ENCODE results near the gene GRIN1.
"Not testable (repeated sequence)": the region's sequence is repeated elsewhere in the genome, so short reads cannot be mapped to it uniquely, and the experiment has no call there.

Gene GRIN1

DNA sequence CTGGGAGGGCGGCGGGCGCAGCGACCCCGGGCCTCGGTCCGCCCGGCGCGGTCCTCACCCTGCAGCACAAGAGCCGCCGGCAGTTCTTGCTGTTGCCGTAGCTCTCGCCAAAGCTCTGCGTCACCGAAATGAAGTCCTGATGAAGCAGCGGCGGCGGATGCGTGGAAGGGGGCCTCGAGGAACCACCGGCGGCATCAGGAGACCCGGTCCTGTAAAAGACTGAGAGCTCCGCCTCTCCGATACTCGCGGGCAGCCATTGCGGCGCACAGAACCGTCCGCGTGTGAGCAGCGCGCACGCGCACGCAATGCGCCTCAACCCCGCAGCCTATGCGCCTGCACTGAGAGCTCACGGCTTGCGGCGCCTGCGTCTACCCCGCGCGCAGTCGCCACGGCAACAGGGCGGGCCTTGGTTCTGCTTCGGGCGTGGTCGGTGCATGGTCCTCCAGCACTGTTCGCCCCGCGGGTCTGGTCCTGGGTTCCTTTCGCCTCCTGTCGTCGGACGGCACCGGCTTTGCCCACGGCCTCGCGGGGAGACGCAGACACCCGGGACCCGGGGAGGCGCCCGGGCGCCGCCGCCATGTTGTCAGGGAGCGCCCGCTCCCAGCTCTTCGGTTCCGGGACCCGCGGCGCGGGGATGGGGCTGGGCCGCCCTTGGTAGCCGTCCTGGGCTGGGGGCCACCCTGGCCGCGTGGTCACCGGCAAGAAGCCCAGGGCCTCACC, 9.3 kb upstream of the GRIN1 start:
- H3K4me2 ChIP-seq (ENCODE audit: low read depth, low read length, poor library complexity, severe bottlenecking) = peak overlapping the region; percentile 100
- no peaks in the 10 kb centered on the region for H3K9me2 ChIP-seq (replicated peaks; ENCODE audit: low read depth, low read length)
- no peaks in the 10 kb centered on the region for H3K36me3 ChIP-seq (ENCODE audit: insufficient read depth, low read length)
- TF ChIP-seq, protein P1, sequence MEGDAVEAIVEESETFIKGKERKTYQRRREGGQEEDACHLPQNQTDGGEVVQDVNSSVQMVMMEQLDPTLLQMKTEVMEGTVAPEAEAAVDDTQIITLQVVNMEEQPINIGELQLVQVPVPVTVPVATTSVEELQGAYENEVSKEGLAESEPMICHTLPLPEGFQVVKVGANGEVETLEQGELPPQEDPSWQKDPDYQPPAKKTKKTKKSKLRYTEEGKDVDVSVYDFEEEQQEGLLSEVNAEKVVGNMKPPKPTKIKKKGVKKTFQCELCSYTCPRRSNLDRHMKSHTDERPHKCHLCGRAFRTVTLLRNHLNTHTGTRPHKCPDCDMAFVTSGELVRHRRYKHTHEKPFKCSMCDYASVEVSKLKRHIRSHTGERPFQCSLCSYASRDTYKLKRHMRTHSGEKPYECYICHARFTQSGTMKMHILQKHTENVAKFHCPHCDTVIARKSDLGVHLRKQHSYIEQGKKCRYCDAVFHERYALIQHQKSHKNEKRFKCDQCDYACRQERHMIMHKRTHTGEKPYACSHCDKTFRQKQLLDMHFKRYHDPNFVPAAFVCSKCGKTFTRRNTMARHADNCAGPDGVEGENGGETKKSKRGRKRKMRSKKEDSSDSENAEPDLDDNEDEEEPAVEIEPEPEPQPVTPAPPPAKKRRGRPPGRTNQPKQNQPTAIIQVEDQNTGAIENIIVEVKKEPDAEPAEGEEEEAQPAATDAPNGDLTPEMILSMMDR (conservative IDR thresholded peaks at IDR 0.05; ENCODE audit: low read length) = no peak
- no peak for TF ChIP-seq EZH2phosphoT487 (IDR thresholded peaks at IDR 0.05; ENCODE audit: borderline replicate concordance)
- no peaks in the 10 kb centered on the region for H3K27me3 ChIP-seq (ENCODE audit: insufficient read depth, low read length, poor library complexity, severe bottlenecking)
- peaks cover 28% of the 10 kb centered on the region for H3K79me2 ChIP-seq (ENCODE audit: insufficient read depth, low read length)
- no peaks in the 10 kb centered on the region for H4K20me1 ChIP-seq (ENCODE audit: insufficient read depth, low read length, poor library complexity, severe bottlenecking)
- peak overlapping the region; percentile 98 for H2AFZ ChIP-seq (ENCODE audit: low read length)
- H3K4me1 ChIP-seq (ENCODE audit: insufficient read depth, low read length, poor library complexity, severe bottlenecking) = peaks cover 26% of the 10 kb centered on the region
- no peaks in the 10 kb centered on the region for H3K9me3 ChIP-seq (ENCODE audit: insufficient read depth, low read depth, low read length)
- H3K9ac ChIP-seq (ENCODE audit: low read depth, low read length, poor library complexity, severe bottlenecking) = peak overlapping the region; percentile 95
- peak overlapping the region; percentile 85 for H3K4me3 ChIP-seq (ENCODE audit: low read length, poor library complexity, severe bottlenecking)
- H3F3A ChIP-seq (ENCODE audit: low read depth) = peaks cover 11% of the 10 kb centered on the region

DNA sequence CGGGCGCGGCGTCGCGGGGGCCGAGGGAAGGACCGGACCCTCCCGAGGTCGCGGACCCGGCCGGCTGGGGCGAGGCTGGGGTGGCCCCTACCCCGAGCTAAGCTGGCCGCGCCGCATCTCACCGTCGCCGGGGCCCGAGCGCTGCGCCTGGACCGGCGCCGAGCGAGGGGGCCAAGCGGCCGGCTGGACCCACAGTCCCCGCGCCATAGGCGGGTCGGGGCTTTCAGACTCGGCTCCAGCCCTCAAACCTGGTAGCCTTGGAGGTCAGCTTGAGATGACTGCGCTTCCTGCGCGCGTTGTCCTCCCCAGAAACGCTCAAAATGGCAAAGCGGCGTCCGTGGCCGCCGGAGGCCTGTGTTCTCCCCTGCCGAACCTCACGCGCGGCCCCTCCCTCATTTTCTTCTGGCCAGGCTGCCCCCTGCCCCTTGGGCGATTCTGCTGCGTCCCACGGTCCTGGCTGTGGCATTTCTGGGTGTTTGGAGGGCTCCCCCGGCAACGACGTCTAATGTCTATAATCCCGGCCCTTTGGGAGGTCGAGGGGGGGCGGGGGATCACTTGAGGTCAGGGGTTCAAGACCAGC, 8.7 kb upstream of the GRIN1 start:
- Histone ChIP-seq H2AFZ (ENCODE audit: low read length) (peak overlapping the region; percentile 98; the same call in 1 of the 2 replicates), H3F3A (ENCODE audit: low read depth) (peaks cover 11% of the 10 kb centered on the region), H4K20me1 (ENCODE audit: insufficient read depth, low read length, poor library complexity, severe bottlenecking) (no peaks in the 10 kb centered on the region), H3K9me3 (ENCODE audit: insufficient read depth, low read depth, low read length) (no peaks in the 10 kb centered on the region), H3K9me2 (replicated peaks; ENCODE audit: low read depth, low read length) (no peaks in the 10 kb centered on the region), H3K4me2 (ENCODE audit: low read depth, low read length, poor library complexity, severe bottlenecking) (peak overlapping the region; percentile 100), H3K9ac (ENCODE audit: low read depth, low read length, poor library complexity, severe bottlenecking) (peak overlapping the region; percentile 95), H3K36me3 (ENCODE audit: insufficient read depth, low read length) (no peaks in the 10 kb centered on the region), H3K4me1 (ENCODE audit: insufficient read depth, low read length, poor library complexity, severe bottlenecking) (peaks cover 26% of the 10 kb centered on the region), H3K79me2 (ENCODE audit: insufficient read depth, low read length) (peaks cover 28% of the 10 kb centered on the region), H3K4me3 (ENCODE audit: low read length, poor library complexity, severe bottlenecking) (peak overlapping the region; percentile 85), H3K27me3 (ENCODE audit: insufficient read depth, low read length, poor library complexity, severe bottlenecking) (no peaks in the 10 kb centered on the region)
- TF ChIP-seq, protein P1 (conservative IDR thresholded peaks at IDR 0.05; ENCODE audit: low read length) = no peak
- no peak for TF ChIP-seq EZH2phosphoT487 (IDR thresholded peaks at IDR 0.05; ENCODE audit: borderline replicate concordance)

DNA sequence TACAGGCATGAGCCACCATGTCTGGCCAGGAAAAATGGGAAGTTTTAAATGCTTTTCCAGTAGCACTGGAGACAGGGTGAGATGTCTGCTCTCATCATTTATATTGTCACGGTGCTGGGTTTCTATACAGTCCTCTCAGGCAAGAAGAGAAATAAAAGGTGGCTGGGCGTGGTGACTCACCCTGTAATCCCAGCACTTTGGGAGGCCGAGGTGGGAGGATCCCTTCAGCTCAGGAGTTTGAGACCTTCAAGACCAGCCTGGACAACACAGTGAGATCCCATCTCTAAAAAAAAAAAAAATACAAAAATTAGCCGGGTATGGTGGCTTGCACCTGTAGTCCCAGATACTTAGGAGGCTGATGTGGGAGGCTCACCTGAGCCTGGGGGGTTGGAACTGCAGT, 4.8 kb upstream of the GRIN1 start:
- H3K9me3 ChIP-seq (ENCODE audit: insufficient read depth, low read depth, low read length) = no peaks in the 10 kb centered on the region
- H3K9ac ChIP-seq (ENCODE audit: low read depth, low read length, poor library complexity, severe bottlenecking) = no peak overlapping the region
- no peaks in the 10 kb centered on the region for H4K20me1 ChIP-seq (ENCODE audit: insufficient read depth, low read length, poor library complexity, severe bottlenecking)
- H3K36me3 ChIP-seq (ENCODE audit: insufficient read depth, low read length) = no peaks in the 10 kb centered on the region
- H3K4me3 ChIP-seq (ENCODE audit: low read length, poor library complexity, severe bottlenecking) = no peak overlapping the region
- peaks cover 3% of the 10 kb centered on the region; the same call in 1 of the 2 replicates for H3F3A ChIP-seq (ENCODE audit: low read depth)
- no peak overlapping the region for H2AFZ ChIP-seq (ENCODE audit: low read length)
- no peak for TF ChIP-seq EZH2phosphoT487 (IDR thresholded peaks at IDR 0.05; ENCODE audit: borderline replicate concordance)
- H3K79me2 ChIP-seq (ENCODE audit: insufficient read depth, low read length) = peaks cover 3% of the 10 kb centered on the region; the same call in 1 of the 2 replicates
- no peaks in the 10 kb centered on the region for H3K9me2 ChIP-seq (replicated peaks; ENCODE audit: low read depth, low read length)
- peaks cover 4% of the 10 kb centered on the region for H3K4me1 ChIP-seq (ENCODE audit: insufficient read depth, low read length, poor library complexity, severe bottlenecking)
- no peak overlapping the region for H3K4me2 ChIP-seq (ENCODE audit: low read depth, low read length, poor library complexity, severe bottlenecking)
- no peaks in the 10 kb centered on the region for H3K27me3 ChIP-seq (ENCODE audit: insufficient read depth, low read length, poor library complexity, severe bottlenecking)

DNA sequence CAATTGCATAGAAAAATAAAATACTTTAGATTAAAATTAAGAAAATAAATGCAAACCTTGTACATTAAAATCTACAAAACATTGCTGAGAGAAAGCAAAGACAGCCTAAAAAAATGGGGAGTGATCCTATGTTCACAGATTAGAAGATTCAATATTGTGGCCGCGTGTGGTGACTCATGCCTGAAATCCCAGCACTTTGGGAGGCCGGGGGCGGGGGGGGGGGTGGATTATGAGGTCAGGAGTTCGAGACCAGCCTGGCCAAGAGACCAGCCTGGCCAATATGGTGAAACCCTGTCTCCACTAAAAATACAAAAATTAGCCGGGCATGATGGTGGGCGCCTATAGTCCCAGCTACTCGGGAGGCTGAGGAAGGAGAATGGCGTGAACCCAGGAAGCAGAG, 3.8 kb upstream of the GRIN1 start:
- H3K27me3 ChIP-seq (ENCODE audit: insufficient read depth, low read length, poor library complexity, severe bottlenecking); H3K9me3 ChIP-seq (ENCODE audit: insufficient read depth, low read depth, low read length); H4K20me1 ChIP-seq (ENCODE audit: insufficient read depth, low read length, poor library complexity, severe bottlenecking); H3K36me3 ChIP-seq (ENCODE audit: insufficient read depth, low read length); H3F3A ChIP-seq (ENCODE audit: low read depth); H2AFZ ChIP-seq (ENCODE audit: low read length); H3K79me2 ChIP-seq (ENCODE audit: insufficient read depth, low read length); H3K4me3 ChIP-seq (ENCODE audit: low read length, poor library complexity, severe bottlenecking); H3K9me2 ChIP-seq (replicated peaks; ENCODE audit: low read depth, low read length); H3K4me1 ChIP-seq (ENCODE audit: insufficient read depth, low read length, poor library complexity, severe bottlenecking); H3K9ac ChIP-seq (ENCODE audit: low read depth, low read length, poor library complexity, severe bottlenecking); H3K4me2 ChIP-seq (ENCODE audit: low read depth, low read length, poor library complexity, severe bottlenecking): not testable (repeated sequence)
